ENCODE results near the gene CNTN4. TPM values are rescaled to one million over a fixed set of nuclear protein-coding genes. Genes with fewer than 3 reads are reported as not detected.

CNTN4 gene
- total and polyA plus RNA-seq, 2 experiments from 2014 or later, result 0.91 to 4.0 TPM

DNA sequence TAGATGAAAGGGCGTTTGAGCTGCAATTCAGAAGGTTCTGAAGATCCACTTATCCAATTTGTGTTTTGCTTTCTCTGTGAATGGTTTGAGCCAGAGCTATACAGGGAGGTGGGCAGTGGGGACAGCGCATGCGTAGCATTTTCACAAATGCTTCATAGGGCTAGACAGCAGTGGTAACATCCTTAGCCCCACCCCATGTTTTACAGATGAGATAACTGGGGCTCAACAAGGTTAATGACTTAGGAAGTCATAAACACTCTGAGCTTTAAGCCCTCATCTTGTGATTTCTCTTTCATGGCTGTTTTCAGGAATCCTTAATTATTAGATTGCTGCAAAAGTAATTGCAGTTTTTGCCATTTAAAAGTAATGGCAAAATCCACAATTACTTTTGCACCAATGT lies 602.8 kb downstream of the CNTN4 start:
- ATAC-seq (no peak), DNase-seq (ENCODE audit: low spot score) (no peak)
- H3K4me2 ChIP-seq, result no peak overlapping the region
- H3K27ac ChIP-seq (ENCODE audit: low read depth), result no peak overlapping the region
- no peaks in the 10 kb centered on the region for H3K79me2 ChIP-seq (replicated peaks; ENCODE audit: insufficient read depth)
- no peaks in the 10 kb centered on the region for H3K27me3 Mint-ChIP-seq (ENCODE audit: insufficient read depth, low read depth, poor library complexity)
- peaks cover 88% of the 10 kb centered on the region for H3K9me3 Mint-ChIP-seq
- H3K4me1 Mint-ChIP-seq, result no peaks in the 10 kb centered on the region
- H3K4me1 ChIP-seq (ENCODE audit: insufficient read depth), result no peaks in the 10 kb centered on the region
- H3K36me3 Mint-ChIP-seq (ENCODE audit: low read depth), result peaks cover 11% of the 10 kb centered on the region
- H3K4me3 Mint-ChIP-seq, result no peak overlapping the region
- H3K36me3 ChIP-seq (ENCODE audit: insufficient read depth), result no peaks in the 10 kb centered on the region
- no peaks in the 10 kb centered on the region for H3K9me2 ChIP-seq (ENCODE audit: insufficient read depth)
- H3K27me3 ChIP-seq (ENCODE audit: insufficient read depth), result no peaks in the 10 kb centered on the region
- no peak overlapping the region for H3K4me3 ChIP-seq
- no peaks in the 10 kb centered on the region for H3F3A ChIP-seq (replicated peaks; ENCODE audit: low read depth)
- no peak overlapping the region for H3K27ac Mint-ChIP-seq
- TF ChIP-seq JUNB (IDR thresholded peaks at IDR 0.05; ENCODE audit: unreplicated experiment), result no peak
- TF ChIP-seq, protein P1, sequence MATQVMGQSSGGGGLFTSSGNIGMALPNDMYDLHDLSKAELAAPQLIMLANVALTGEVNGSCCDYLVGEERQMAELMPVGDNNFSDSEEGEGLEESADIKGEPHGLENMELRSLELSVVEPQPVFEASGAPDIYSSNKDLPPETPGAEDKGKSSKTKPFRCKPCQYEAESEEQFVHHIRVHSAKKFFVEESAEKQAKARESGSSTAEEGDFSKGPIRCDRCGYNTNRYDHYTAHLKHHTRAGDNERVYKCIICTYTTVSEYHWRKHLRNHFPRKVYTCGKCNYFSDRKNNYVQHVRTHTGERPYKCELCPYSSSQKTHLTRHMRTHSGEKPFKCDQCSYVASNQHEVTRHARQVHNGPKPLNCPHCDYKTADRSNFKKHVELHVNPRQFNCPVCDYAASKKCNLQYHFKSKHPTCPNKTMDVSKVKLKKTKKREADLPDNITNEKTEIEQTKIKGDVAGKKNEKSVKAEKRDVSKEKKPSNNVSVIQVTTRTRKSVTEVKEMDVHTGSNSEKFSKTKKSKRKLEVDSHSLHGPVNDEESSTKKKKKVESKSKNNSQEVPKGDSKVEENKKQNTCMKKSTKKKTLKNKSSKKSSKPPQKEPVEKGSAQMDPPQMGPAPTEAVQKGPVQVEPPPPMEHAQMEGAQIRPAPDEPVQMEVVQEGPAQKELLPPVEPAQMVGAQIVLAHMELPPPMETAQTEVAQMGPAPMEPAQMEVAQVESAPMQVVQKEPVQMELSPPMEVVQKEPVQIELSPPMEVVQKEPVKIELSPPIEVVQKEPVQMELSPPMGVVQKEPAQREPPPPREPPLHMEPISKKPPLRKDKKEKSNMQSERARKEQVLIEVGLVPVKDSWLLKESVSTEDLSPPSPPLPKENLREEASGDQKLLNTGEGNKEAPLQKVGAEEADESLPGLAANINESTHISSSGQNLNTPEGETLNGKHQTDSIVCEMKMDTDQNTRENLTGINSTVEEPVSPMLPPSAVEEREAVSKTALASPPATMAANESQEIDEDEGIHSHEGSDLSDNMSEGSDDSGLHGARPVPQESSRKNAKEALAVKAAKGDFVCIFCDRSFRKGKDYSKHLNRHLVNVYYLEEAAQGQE (IDR thresholded peaks at IDR 0.05; ENCODE audit: unreplicated experiment), result no peak
- TF ChIP-seq CTCF (conservative IDR thresholded peaks at IDR 0.05; ENCODE audit: low read depth in 2 of 2), result no peak
- TF ChIP-seq EZH2phosphoT487 (IDR thresholded peaks at IDR 0.05; ENCODE audit: unreplicated experiment), result no peak
- TF ChIP-seq STAT1 (IDR thresholded peaks at IDR 0.05; ENCODE audit: unreplicated experiment), result no peak
- TF ChIP-seq CREB1 (CRISPR knock-in tag; IDR thresholded peaks at IDR 0.05; ENCODE audit: low read depth), result no peak
- TF ChIP-seq ZNF114 (CRISPR knock-in tag; IDR thresholded peaks at IDR 0.05), result no peak
- TF ChIP-seq, protein P2, sequence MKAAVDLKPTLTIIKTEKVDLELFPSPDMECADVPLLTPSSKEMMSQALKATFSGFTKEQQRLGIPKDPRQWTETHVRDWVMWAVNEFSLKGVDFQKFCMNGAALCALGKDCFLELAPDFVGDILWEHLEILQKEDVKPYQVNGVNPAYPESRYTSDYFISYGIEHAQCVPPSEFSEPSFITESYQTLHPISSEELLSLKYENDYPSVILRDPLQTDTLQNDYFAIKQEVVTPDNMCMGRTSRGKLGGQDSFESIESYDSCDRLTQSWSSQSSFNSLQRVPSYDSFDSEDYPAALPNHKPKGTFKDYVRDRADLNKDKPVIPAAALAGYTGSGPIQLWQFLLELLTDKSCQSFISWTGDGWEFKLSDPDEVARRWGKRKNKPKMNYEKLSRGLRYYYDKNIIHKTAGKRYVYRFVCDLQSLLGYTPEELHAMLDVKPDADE (IDR thresholded peaks at IDR 0.05), result no peak
- no peak for TF ChIP-seq EZH2 (IDR thresholded peaks at IDR 0.05; ENCODE audit: low read depth, unreplicated experiment)
- TF ChIP-seq NANOG (IDR thresholded peaks at IDR 0.05; ENCODE audit: borderline replicate concordance), result no peak
- no peak for TF ChIP-seq ZNF462 (CRISPR knock-in tag; IDR thresholded peaks at IDR 0.05)
- no peak for TF ChIP-seq POLR2AphosphoS5 (IDR thresholded peaks at IDR 0.05; ENCODE audit: low read depth)
- no peak overlapping the region for H2AFZ ChIP-seq
- H4K20me1 ChIP-seq (replicated peaks; ENCODE audit: insufficient read depth), result no peaks in the 10 kb centered on the region

Measured in GM23338 (cell line).